Lower leg skin (tissue), 4 donors: ENCODE measurements around the gene TMEM134. TPM values are rescaled to one million over a fixed set of nuclear protein-coding genes. Genes with fewer than 3 reads are reported as not detected.
A peak's percentile ranks its signal among the peaks of the same experiment; 100 is the strongest.
"Not testable (repeated sequence)": the region's sequence is repeated elsewhere in the genome, so short reads cannot be mapped to it uniquely, and the experiment has no call there.

Experiments used
- DNase-seq, 2 donors: peaks; one replicate each; pipeline ENCODE4 v3.0.0-alpha.2; 2019; ENCODE audit warnings: low spot score in 2 of 2
- H3K4me3 ChIP-seq: fragments of 200-600 bp; sonication (generic); 2 replicates; pipeline ENCODE4 v1.5.1; 2017; ENCODE audit warnings: mild to moderate bottlenecking, low read depth; ENCODE audit not compliant: poor library complexity, severe bottlenecking
- POLR2A ChIP-seq, 2 donors: fragments of 450-650 bp; IDR thresholded peaks; one replicate each; pipeline ENCODE4 v1.6.1; 2016 to 2017; ENCODE audit warnings: antibody characterized with exemption in 2 of 2, mild to moderate bottlenecking in 1 of 2, moderate library complexity in 1 of 2
- WGBS, 2 donors: methylation state at CpG; one replicate each; pipeline ENCODE4 v1.1.5; 2018; 5-methylcytosine and 5-hydroxymethylcytosine counted together
- intact Hi-C: fragments of 100-400 bp; cut with DNase I; formaldehyde crosslinking; loops from one replicate; pipeline ENCODE4 v1.15.0; 2023; ENCODE audit warnings: low total_unique reads
- total RNA-seq, 4 donors: library from RNA; depleted of rRNA; stranded (reverse); fragments of >200 nt; gene quantifications; one replicate each; pipeline ENCODE4 v1.1.0, GENCODE V29; 2016
- TF ChIP-seq, protein P1 (sequence below), 3 donors: fragments of 450-650 bp; IDR thresholded peaks; one replicate each; pipeline ENCODE4 v1.5.1; 2016; ENCODE audit warnings: antibody characterized with exemption in 3 of 3, mild to moderate bottlenecking in 3 of 3, moderate library complexity in 2 of 3

Gene TMEM134, protein sequence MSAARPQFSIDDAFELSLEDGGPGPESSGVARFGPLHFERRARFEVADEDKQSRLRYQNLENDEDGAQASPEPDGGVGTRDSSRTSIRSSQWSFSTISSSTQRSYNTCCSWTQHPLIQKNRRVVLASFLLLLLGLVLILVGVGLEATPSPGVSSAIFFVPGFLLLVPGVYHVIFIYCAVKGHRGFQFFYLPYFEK
- 100 to 1,000 TPM; 202 to 374 (median 252) TPM for total RNA-seq

DNA sequence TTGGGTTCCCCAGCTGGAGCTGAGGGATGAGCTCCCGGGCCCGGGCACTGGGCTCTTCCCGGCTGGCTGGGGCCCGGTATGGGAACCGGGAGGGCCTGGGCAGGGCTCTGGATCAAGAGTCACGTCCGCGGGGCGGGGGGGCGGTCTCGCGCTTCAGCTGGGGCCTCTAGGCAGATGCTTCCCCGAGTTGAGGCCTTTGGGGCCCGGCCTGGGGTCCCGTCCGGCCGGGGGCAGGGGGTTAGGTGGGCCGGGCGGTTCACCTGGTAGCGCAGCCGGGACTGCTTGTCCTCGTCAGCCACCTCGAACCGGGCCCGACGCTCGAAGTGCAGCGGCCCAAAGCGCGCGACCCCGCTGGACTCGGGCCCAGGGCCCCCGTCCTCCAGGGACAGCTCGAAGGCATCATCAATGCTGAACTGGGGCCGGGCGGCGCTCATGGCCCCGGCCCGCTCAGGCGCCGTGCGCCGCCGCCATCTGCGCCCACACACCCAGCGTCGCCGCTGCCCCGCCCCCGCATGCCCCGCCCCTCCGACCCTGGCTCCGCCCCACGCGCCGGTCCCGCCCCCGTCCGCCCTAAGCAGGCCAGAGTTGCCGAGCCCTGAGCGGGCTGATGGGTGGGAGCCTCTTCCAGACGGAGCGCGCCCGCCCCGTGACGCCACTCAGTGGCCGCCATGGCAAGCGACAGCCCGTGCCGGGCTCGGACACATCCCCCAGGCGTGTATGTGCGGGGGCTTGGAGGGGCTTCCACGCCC is at the start of gene TMEM134:
TMEM134 (minus strand) TSS at position 493 of the 749 bp plus-strand sequence; CDS start at position 434, 59 bp downstream.
- intact Hi-C loops, result no loop called here
- peak; percentile 88 to 98 for DNase-seq
- peak in 1 of 2 donors; percentile 10 for TF ChIP-seq POLR2A (IDR thresholded peaks at IDR 0.05)
- TF ChIP-seq, protein P1, sequence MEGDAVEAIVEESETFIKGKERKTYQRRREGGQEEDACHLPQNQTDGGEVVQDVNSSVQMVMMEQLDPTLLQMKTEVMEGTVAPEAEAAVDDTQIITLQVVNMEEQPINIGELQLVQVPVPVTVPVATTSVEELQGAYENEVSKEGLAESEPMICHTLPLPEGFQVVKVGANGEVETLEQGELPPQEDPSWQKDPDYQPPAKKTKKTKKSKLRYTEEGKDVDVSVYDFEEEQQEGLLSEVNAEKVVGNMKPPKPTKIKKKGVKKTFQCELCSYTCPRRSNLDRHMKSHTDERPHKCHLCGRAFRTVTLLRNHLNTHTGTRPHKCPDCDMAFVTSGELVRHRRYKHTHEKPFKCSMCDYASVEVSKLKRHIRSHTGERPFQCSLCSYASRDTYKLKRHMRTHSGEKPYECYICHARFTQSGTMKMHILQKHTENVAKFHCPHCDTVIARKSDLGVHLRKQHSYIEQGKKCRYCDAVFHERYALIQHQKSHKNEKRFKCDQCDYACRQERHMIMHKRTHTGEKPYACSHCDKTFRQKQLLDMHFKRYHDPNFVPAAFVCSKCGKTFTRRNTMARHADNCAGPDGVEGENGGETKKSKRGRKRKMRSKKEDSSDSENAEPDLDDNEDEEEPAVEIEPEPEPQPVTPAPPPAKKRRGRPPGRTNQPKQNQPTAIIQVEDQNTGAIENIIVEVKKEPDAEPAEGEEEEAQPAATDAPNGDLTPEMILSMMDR (IDR thresholded peaks at IDR 0.05), result peak in 1 of 3 donors; percentile 49
- peak within 1 kb of the TSS; percentile 76 for H3K4me3 ChIP-seq
- WGBS, 2 donors, result 0% methylated on average over 21 to 33 of the region's 76 CpGs

DNA sequence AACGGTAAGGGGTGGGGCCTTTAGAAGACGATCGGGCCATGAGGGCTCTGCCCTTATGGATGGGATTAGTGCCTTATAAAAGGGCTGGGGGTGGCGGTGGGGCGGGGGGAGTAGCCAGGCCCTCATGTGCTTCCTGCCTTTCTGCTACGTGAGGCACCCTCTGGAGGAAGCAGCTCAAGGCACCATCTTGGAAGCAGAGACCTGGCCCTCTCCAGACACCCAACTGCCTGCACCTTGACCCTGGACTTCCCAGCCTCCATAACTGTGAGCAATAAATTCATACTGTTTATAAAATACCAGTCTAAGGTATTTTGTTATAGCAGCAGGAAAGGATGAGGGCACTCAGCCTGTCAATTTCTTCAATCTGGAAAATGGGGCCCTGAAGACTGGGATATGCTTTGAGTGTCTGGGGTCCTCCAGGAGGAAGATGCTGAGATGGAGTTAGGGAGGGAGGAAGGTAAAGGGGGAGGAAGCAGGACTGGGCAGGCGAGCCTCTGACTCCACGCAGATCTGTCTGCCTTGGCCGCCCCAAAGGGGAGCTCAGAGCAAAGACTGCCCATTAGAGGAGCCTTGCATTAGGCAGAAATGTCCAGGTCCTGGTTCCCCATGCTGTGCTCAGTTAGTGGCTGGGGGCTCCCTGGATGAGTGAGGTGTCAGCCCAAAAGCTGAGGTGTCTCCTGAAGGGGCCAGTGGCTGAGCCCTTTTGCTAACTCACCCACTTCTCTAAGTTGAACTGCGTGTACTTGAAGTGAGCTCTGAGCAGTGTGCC is 48.9 kb upstream of the TMEM134 start:
- H3K4me3 ChIP-seq, result no peak overlapping the region
- TF ChIP-seq, protein P1 (IDR thresholded peaks at IDR 0.05), result no peak
- no peak for TF ChIP-seq POLR2A (IDR thresholded peaks at IDR 0.05)
- DNase-seq, result no peak
- intact Hi-C loops, result no loop called here
- WGBS, 2 donors, result 73 to 75% methylated on average over 10 of the region's 10 CpGs

DNA sequence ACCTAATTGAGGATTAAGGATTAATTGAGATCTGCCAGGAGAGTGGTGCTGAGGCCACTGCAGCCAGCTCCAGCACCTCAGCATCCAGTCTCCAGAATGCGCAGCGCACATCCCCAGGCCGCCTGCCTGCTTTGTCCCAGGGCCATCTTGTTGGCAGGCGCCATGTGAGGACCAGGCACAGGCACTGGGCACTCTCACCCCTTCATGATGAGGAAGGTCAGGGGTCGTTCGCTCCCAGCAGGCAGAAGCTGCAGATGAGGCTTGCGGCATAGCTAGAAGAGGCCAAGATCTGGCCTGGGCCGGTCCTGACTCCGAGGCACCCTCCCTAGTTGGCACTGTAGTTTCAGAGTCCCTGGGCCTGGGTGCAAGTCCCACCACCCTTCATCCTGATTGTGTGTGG is 47.8 kb upstream of the TMEM134 start:
- no peak overlapping the region for H3K4me3 ChIP-seq
- TF ChIP-seq, protein P1 (IDR thresholded peaks at IDR 0.05), result no peak
- TF ChIP-seq POLR2A (IDR thresholded peaks at IDR 0.05), result no peak
- intact Hi-C loops, result no loop called here
- WGBS, 2 donors, result 90 to 96% methylated on average over 9 of the region's 9 CpGs
- DNase-seq, result no peak

DNA sequence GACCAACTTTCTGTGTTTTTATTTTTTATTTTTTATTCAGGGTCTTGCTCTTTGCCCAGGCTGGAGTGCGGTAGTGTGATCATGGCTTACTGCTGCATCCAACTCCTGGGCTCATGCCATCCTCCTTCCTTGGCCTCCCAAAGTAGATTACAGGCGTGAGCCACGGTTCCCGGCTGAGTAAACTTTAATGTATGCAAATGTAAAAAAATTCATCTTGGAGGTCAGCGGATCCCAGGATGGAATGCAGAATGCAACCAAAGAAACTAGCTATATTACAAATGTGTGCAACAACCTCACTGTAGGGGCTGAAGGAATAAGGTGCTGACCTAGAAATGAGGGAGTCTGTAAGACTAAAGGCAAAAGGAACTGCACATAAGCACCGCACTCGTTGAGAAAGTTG is 45.1 kb upstream of the TMEM134 start:
- no peak overlapping the region for H3K4me3 ChIP-seq
- WGBS, 2 donors, result 81 to 82% methylated on average over 7 of the region's 7 CpGs
- DNase-seq, result no peak
- TF ChIP-seq, protein P1 (IDR thresholded peaks at IDR 0.05), result no peak
- no peak for TF ChIP-seq POLR2A (IDR thresholded peaks at IDR 0.05)
- intact Hi-C loops, result no loop called here

DNA sequence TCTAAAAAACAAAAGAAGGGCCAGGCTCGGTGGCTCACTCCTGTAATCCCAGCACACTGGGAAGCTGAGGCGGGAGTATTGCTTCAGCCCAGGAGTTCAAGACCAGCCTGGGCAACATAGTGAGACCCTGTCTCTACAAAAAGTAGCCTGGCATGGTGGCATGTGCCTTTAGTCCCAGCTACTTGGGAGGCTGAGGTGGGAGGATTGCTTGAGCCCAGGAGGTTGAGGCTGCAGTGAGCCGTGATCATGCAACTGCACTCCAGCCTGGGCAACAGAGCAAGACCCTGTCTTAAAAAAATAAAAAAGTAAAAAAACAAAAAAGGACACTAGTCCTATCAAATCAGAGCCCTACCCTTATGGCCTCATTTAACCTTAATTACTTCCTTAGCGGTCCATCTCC is 42.5 kb upstream of the TMEM134 start:
- intact Hi-C loops, DNase-seq, H3K4me3 ChIP-seq: not testable (repeated sequence)
- WGBS, 2 donors, result 90 to 93% methylated on average over 4 of the region's 4 CpGs

DNA sequence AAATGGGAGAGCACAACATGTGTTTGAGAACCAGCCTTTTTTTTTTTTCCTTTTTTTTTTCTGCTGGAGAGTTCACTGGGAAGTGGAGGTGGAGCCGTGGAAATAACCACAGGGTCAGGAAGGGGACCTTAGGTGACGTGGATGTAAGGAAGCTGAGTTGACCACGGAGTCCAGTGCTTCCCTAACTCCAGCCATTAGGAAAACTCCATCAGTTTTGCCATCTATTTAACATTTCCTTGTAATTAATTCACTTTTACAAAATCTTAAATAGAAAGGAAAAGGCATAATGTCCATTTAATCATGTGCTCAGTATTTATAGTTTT is 40.9 kb upstream of the TMEM134 start:
- intact Hi-C loops, result no loop called here
- WGBS, 2 donors, result 53 to 61% methylated on average over 3 of the region's 3 CpGs
- H3K4me3 ChIP-seq, result no peak overlapping the region
- DNase-seq, result no peak
- no peak for TF ChIP-seq POLR2A (IDR thresholded peaks at IDR 0.05)
- TF ChIP-seq, protein P1 (IDR thresholded peaks at IDR 0.05), result no peak
